Activated CD4-positive, alpha-beta T cell treated with anti-CD3 and anti-CD28 coated beads for 36 hours (primary cell): ENCODE results near the gene ELAC2. TPM values are rescaled to one million over a fixed set of nuclear protein-coding genes. Genes with fewer than 3 reads are reported as not detected.

Experiments used
- ATAC-seq: fragments of 200-7000 bp; cut with Tn5 transposase; one replicate; pipeline ENCODE4 v1.10.0; 2021; ENCODE audit warnings: mild to moderate bottlenecking, moderate library complexity
- CTCF ChIA-PET: fragments of 350-600 bp; sonication (Branson Sonifier 250); formaldehyde crosslinking; loops from one replicate; lab custom pipeline; 2021; ENCODE audit warnings: antibody characterized with exemption; lab: Charles Lee
- POLR2A ChIA-PET: fragments of 350-600 bp; sonication (Branson Sonifier 250); formaldehyde crosslinking; loops from one replicate; lab custom pipeline; 2021; ENCODE audit warnings: antibody characterized with exemption, inconsistent platforms; lab: Charles Lee
- DNase-seq: peaks from one replicate; pipeline ENCODE4 v3.0.0-alpha.2; 2020
- H3K27ac Mint-ChIP-seq: one replicate; pipeline ENCODE4 v1.8.0; 2021; ENCODE audit warnings: mixed read lengths
- H3K27me3 Mint-ChIP-seq: one replicate; pipeline ENCODE4 v1.8.0; 2021; ENCODE audit warnings: mixed read lengths
- H3K36me3 Mint-ChIP-seq: one replicate; pipeline ENCODE4 v1.8.0; 2021; ENCODE audit warnings: low read depth, mixed read lengths
- H3K4me1 Mint-ChIP-seq: one replicate; pipeline ENCODE4 v1.8.0; 2021; ENCODE audit warnings: mixed read lengths
- H3K4me3 Mint-ChIP-seq: one replicate; pipeline ENCODE4 v1.8.0; 2021; ENCODE audit warnings: mild to moderate bottlenecking, moderate library complexity, mixed read lengths
- H3K9me3 Mint-ChIP-seq: one replicate; pipeline ENCODE4 v1.8.0; 2021; ENCODE audit warnings: low read depth, mixed read lengths
- intact Hi-C, 2 experiments: fragments of 100-400 bp; cut with DNase I in 1 of 2; cut with micrococcal nuclease in 1 of 2; formaldehyde crosslinking; loops; one replicate each; pipeline versions ENCODE4 v1.14.2 to v1.15.1; 2022 to 2024; cut with DNase I, micrococcal nuclease
- total RNA-seq, 2 experiments: library from RNA; stranded (reverse); gene quantifications; one replicate each; pipeline ENCODE4 v1.2.3, GENCODE V29; 2021

The ELAC2 gene
- total RNA-seq, result 10 to 100 TPM; 67.4 to 96.6 TPM

- CTCF ChIA-PET, result interaction anchor here (0.6 to 4.0 kb wide), 10 partner anchors 8 to 1319 kb away, joined by 3 to 87 read pairs (median 4); no protein-coding TSS in a partner anchor
These were observed at the start of gene ELAC2 for GRCh38 chr17:13017655-13018459. Gene ELAC2, minus strand, starts transcription at chr17:13018027. Its CDS starts 80 bp downstream, at chr17:13017947.

GRCh38 chr17:13065032-13065431 is 47.2 kb upstream of the ELAC2 start:
- H3K27ac Mint-ChIP-seq, result no peak overlapping the region
- intact Hi-C loops, result no loop called here
- peaks cover 2% of the 10 kb centered on the region for H3K9me3 Mint-ChIP-seq
- ATAC-seq (no peak), DNase-seq (no peak)
- ChIA-PET POLR2A (no interaction called here), CTCF (no interaction called here)
- H3K4me1 Mint-ChIP-seq, result no peaks in the 10 kb centered on the region
- no peaks in the 10 kb centered on the region for H3K36me3 Mint-ChIP-seq
- H3K4me3 Mint-ChIP-seq, result no peak overlapping the region
- H3K27me3 Mint-ChIP-seq, result peaks cover 2% of the 10 kb centered on the region

More at GRCh38 chr17:13017655-13018459, at the start of gene ELAC2:
- Mint-ChIP-seq H3K27me3 (no peaks in the 10 kb centered on the region), H3K4me3 (peak within 1 kb of the TSS; percentile 95), H3K4me1 (peaks cover 31% of the 10 kb centered on the region), H3K36me3 (peaks cover 34% of the 10 kb centered on the region), H3K27ac (peak within 1 kb of the TSS; percentile 98), H3K9me3 (no peaks in the 10 kb centered on the region)
- peak; percentile 96 for ATAC-seq
- intact Hi-C loops, result loop anchor here (1.0 to 10.0 kb wide), 7 partner anchors 229 to 1284 kb away; partner anchors contain the start of genes HS3ST3B1 (in 2 of the 2), ZNF18 (in 2 of the 2), ARHGAP44 (in 1 of the 2) and MAP2K4 (in 1 of the 2)
- POLR2A ChIA-PET, result interaction anchor here (0.6 to 1.2 kb wide), 4 partner anchors 9 to 1021 kb away, joined by 3 read pairs; partner anchors contain the start of gene ZNF18
- peak; percentile 98 for DNase-seq

GRCh38 chr17:13055131-13055530 is 37.3 kb upstream of the ELAC2 start:
- no peaks in the 10 kb centered on the region for H3K9me3 Mint-ChIP-seq
- no peak overlapping the region for H3K4me3 Mint-ChIP-seq
- no peak overlapping the region for H3K27ac Mint-ChIP-seq
- H3K4me1 Mint-ChIP-seq, result no peaks in the 10 kb centered on the region
- no peaks in the 10 kb centered on the region for H3K36me3 Mint-ChIP-seq
- DNase-seq, result no peak
- intact Hi-C loops, result no loop called here
- no peak for ATAC-seq
- H3K27me3 Mint-ChIP-seq, result peaks cover 10% of the 10 kb centered on the region
- ChIA-PET POLR2A (no interaction called here), CTCF (no interaction called here)

GRCh38 chr17:13054666-13055065 is 36.8 kb upstream of the ELAC2 start:
- H3K4me3 Mint-ChIP-seq, result no peak overlapping the region
- no peaks in the 10 kb centered on the region for H3K4me1 Mint-ChIP-seq
- intact Hi-C loops, result no loop called here
- CTCF ChIA-PET, result no interaction called here
- ATAC-seq, result no peak
- POLR2A ChIA-PET, result no interaction called here
- H3K27me3 Mint-ChIP-seq, result peaks cover 10% of the 10 kb centered on the region
- H3K9me3 Mint-ChIP-seq, result no peaks in the 10 kb centered on the region
- H3K36me3 Mint-ChIP-seq, result no peaks in the 10 kb centered on the region
- no peak for DNase-seq
- no peak overlapping the region for H3K27ac Mint-ChIP-seq

GRCh38 chr17:13051915-13052314 is 34.1 kb upstream of the ELAC2 start:
- CTCF ChIA-PET, result no interaction called here
- no peaks in the 10 kb centered on the region for H3K36me3 Mint-ChIP-seq
- H3K27me3 Mint-ChIP-seq, result peaks cover 10% of the 10 kb centered on the region
- POLR2A ChIA-PET, result no interaction called here
- no peak overlapping the region for H3K4me3 Mint-ChIP-seq
- DNase-seq, result no peak
- no peaks in the 10 kb centered on the region for H3K4me1 Mint-ChIP-seq
- no peaks in the 10 kb centered on the region for H3K9me3 Mint-ChIP-seq
- intact Hi-C loops, result no loop called here
- ATAC-seq, result no peak
- H3K27ac Mint-ChIP-seq, result no peak overlapping the region

- no peaks in the 10 kb centered on the region for H3K9me3 Mint-ChIP-seq
- CTCF ChIA-PET, result interaction anchor here (0.6 to 6.1 kb wide), 2 partner anchors 16 to 965 kb away, joined by 4 to 29 read pairs; no protein-coding TSS in a partner anchor
- intact Hi-C loops, result no loop called here
These were observed 29.3 kb upstream of the ELAC2 start for GRCh38 chr17:13047011-13047606.

GRCh38 chr17:13046361-13046760 is 28.5 kb upstream of the ELAC2 start:
- H3K27me3 Mint-ChIP-seq, result peaks cover 15% of the 10 kb centered on the region
- no peak overlapping the region for H3K27ac Mint-ChIP-seq
- intact Hi-C loops, result no loop called here
- H3K36me3 Mint-ChIP-seq, result no peaks in the 10 kb centered on the region
- ChIA-PET POLR2A (no interaction called here), CTCF (interaction anchor here (6.1 kb wide), 1 partner anchor 15 kb away, joined by 29 read pairs; no protein-coding TSS in a partner anchor)
- no peak overlapping the region for H3K4me3 Mint-ChIP-seq
- DNase-seq, result no peak
- no peaks in the 10 kb centered on the region for H3K4me1 Mint-ChIP-seq
- no peak for ATAC-seq
- no peaks in the 10 kb centered on the region for H3K9me3 Mint-ChIP-seq

More at GRCh38 chr17:13047011-13047606, 29.3 kb upstream of the ELAC2 start:
- peaks cover 11% of the 10 kb centered on the region for H3K27me3 Mint-ChIP-seq
- no peaks in the 10 kb centered on the region for H3K36me3 Mint-ChIP-seq
- no peak for ATAC-seq
- POLR2A ChIA-PET, result no interaction called here
- H3K27ac Mint-ChIP-seq, result no peak overlapping the region
- H3K4me1 Mint-ChIP-seq, result no peaks in the 10 kb centered on the region
- no peak overlapping the region for H3K4me3 Mint-ChIP-seq
- DNase-seq, result no peak

- DNase-seq (no peak), ATAC-seq (no peak)
- H3K4me1 Mint-ChIP-seq, result no peaks in the 10 kb centered on the region
- H3K4me3 Mint-ChIP-seq, result no peak overlapping the region
- ChIA-PET POLR2A (no interaction called here), CTCF (no interaction called here)
- no peaks in the 10 kb centered on the region for H3K9me3 Mint-ChIP-seq
- H3K27me3 Mint-ChIP-seq, result peaks cover 12% of the 10 kb centered on the region
- H3K27ac Mint-ChIP-seq, result no peak overlapping the region
- intact Hi-C loops, result no loop called here
- H3K36me3 Mint-ChIP-seq, result no peaks in the 10 kb centered on the region
These were observed 26.8 kb upstream of the ELAC2 start for GRCh38 chr17:13044572-13045065.

- DNase-seq, result no peak
- Mint-ChIP-seq H3K4me3 (no peak overlapping the region), H3K9me3 (peaks cover 18% of the 10 kb centered on the region), H3K27ac (no peak overlapping the region), H3K27me3 (peaks cover 10% of the 10 kb centered on the region), H3K36me3 (no peaks in the 10 kb centered on the region), H3K4me1 (no peaks in the 10 kb centered on the region)
- ChIA-PET POLR2A (no interaction called here), CTCF (interaction anchor here (1.1 to 3.4 kb wide), 2 partner anchors 8 to 9 kb away, joined by 4 to 27 read pairs; no protein-coding TSS in a partner anchor)
- intact Hi-C loops, result loop anchor here in 1 of 2 experiments (10.0 kb wide), 1 partner anchor 1886 kb away; no protein-coding TSS in a partner anchor
- no peak for ATAC-seq
These were observed 21.3 kb upstream of the ELAC2 start for GRCh38 chr17:13038931-13039665.

- POLR2A ChIA-PET, result no interaction called here
- Mint-ChIP-seq H3K9me3 (peaks cover 18% of the 10 kb centered on the region), H3K27me3 (peaks cover 2% of the 10 kb centered on the region), H3K4me3 (no peak overlapping the region), H3K36me3 (no peaks in the 10 kb centered on the region), H3K27ac (no peak overlapping the region), H3K4me1 (peaks cover under 1% of the 10 kb centered on the region)
- ATAC-seq (no peak), DNase-seq (no peak)
- intact Hi-C loops, result loop anchor here in 1 of 2 experiments (10.0 kb wide), 1 partner anchor 1888 kb away; no protein-coding TSS in a partner anchor
- CTCF ChIA-PET, result no interaction called here
These were observed 18.9 kb upstream of the ELAC2 start for GRCh38 chr17:13036751-13037150.

GRCh38 chr17:13035420-13035819 is 17.6 kb upstream of the ELAC2 start:
- Mint-ChIP-seq H3K9me3 (peaks cover 18% of the 10 kb centered on the region), H3K4me3 (no peak overlapping the region), H3K27ac (no peak overlapping the region), H3K36me3 (no peaks in the 10 kb centered on the region), H3K4me1 (peaks cover 5% of the 10 kb centered on the region), H3K27me3 (no peaks in the 10 kb centered on the region)
- DNase-seq (no peak), ATAC-seq (no peak)
- CTCF ChIA-PET, result no interaction called here
- intact Hi-C loops, result loop anchor here in 1 of 2 experiments (10.0 kb wide), 1 partner anchor 1889 kb away; no protein-coding TSS in a partner anchor
- POLR2A ChIA-PET, result no interaction called here
